ENCODE data around the gene SFXN5.
"Not testable (repeated sequence)": the region's sequence is repeated elsewhere in the genome, so short reads cannot be mapped to it uniquely, and the experiment has no call there.

SFXN5 gene

GRCh38 chr2:72917877-72918553, 153.5 kb downstream of the SFXN5 start:
- no peak for DNase-seq

- peak; percentile 67 for DNase-seq
These were observed 154.2 kb downstream of the SFXN5 start, which contains the start of gene EMX1 for GRCh38 chr2:72917138-72917876. Gene EMX1, plus strand, starts transcription at chr2:72917519. Its CDS starts 334 bp downstream, at chr2:72917853.

- DNase-seq: no peak
These were observed 154.8 kb downstream of the SFXN5 start for GRCh38 chr2:72916743-72917137.

- DNase-seq: peak; percentile 37
These were observed 155.4 kb downstream of the SFXN5 start for GRCh38 chr2:72915907-72916742.

GRCh38 chr2:72915320-72915906, 156.1 kb downstream of the SFXN5 start:
- no peak for DNase-seq

- no peak for DNase-seq
These were observed 156.8 kb downstream of the SFXN5 start for GRCh38 chr2:72914589-72915319.

- no peak for DNase-seq
These were observed 157.3 kb downstream of the SFXN5 start for GRCh38 chr2:72914206-72914559.

GRCh38 chr2:72913486-72914205, 157.9 kb downstream of the SFXN5 start:
- DNase-seq: no peak

GRCh38 chr2:72911256-72911655, 160.3 kb downstream of the SFXN5 start:
- no peak for DNase-seq

GRCh38 chr2:72908741-72909140, 162.8 kb downstream of the SFXN5 start:
- DNase-seq: no peak

GRCh38 chr2:72907369-72907768, 164.1 kb downstream of the SFXN5 start:
- not testable (repeated sequence) for DNase-seq

- DNase-seq: no peak
These were observed 170.1 kb downstream of the SFXN5 start for GRCh38 chr2:72901426-72901825.

GRCh38 chr2:72900191-72900825, 171.2 kb downstream of the SFXN5 start:
- DNase-seq: no peak

- no peak for DNase-seq
These were observed 173.0 kb downstream of the SFXN5 start for GRCh38 chr2:72898585-72898906.

- no peak for DNase-seq
These were observed 173.5 kb downstream of the SFXN5 start for GRCh38 chr2:72897785-72898584.

GRCh38 chr2:72896446-72896845, 175.1 kb downstream of the SFXN5 start:
- no peak for DNase-seq

GRCh38 chr2:72895759-72896281, 175.7 kb downstream of the SFXN5 start:
- peak; percentile 26 for DNase-seq

GRCh38 chr2:72895154-72895553, 176.4 kb downstream of the SFXN5 start:
- DNase-seq: no peak

GRCh38 chr2:72894514-72894913, 177.0 kb downstream of the SFXN5 start:
- no peak for DNase-seq

- DNase-seq: no peak
These were observed 177.8 kb downstream of the SFXN5 start for GRCh38 chr2:72893594-72894319.

Data from DMS79 (cell line).